Measurements from ENCODE around the gene SSTR1. TPM values are rescaled to one million over a fixed set of nuclear protein-coding genes. Genes with fewer than 3 reads are reported as not detected.

Gene SSTR1
- total RNA-seq, 4 donors from 2014 or later: 0.16 to 0.83 (median 0.33) TPM; not detected in 1

GRCh38 chr14:38253676-38254075 is 46.0 kb downstream of the SSTR1 start:
- H3K27ac ChIP-seq: peak overlapping the region; percentile 75 to 83 (median 81)
- no peak for ATAC-seq
- no peaks in the 10 kb centered on the region for H3K9me3 ChIP-seq
- intact Hi-C loops (cut with DNase I; ENCODE audit: low total_unique reads) (no loop called here), in situ Hi-C loops (cut with MboI; ENCODE audit: low sequenced_read_pairs in 4 of 4) (no loop called here)
- no peak for DNase-seq
- no peaks in the 10 kb centered on the region for H3K36me3 ChIP-seq
- H3K27me3 ChIP-seq: peaks cover 0 to 9% (median 0%) of the 10 kb centered on the region in 3 donors
- H3K4me1 ChIP-seq: peaks cover 0 to 5% of the 10 kb centered on the region in 2 donors
- TF ChIP-seq, protein P1, sequence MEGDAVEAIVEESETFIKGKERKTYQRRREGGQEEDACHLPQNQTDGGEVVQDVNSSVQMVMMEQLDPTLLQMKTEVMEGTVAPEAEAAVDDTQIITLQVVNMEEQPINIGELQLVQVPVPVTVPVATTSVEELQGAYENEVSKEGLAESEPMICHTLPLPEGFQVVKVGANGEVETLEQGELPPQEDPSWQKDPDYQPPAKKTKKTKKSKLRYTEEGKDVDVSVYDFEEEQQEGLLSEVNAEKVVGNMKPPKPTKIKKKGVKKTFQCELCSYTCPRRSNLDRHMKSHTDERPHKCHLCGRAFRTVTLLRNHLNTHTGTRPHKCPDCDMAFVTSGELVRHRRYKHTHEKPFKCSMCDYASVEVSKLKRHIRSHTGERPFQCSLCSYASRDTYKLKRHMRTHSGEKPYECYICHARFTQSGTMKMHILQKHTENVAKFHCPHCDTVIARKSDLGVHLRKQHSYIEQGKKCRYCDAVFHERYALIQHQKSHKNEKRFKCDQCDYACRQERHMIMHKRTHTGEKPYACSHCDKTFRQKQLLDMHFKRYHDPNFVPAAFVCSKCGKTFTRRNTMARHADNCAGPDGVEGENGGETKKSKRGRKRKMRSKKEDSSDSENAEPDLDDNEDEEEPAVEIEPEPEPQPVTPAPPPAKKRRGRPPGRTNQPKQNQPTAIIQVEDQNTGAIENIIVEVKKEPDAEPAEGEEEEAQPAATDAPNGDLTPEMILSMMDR (IDR thresholded peaks at IDR 0.05 in 4 of 5, conservative IDR thresholded peaks at IDR 0.05 in 1 of 5): no peak
- TF ChIP-seq POLR2A (IDR thresholded peaks at IDR 0.05): no peak
- peak overlapping the region; percentile 57 to 62 (median 59) for H3K4me3 ChIP-seq

DNA sequence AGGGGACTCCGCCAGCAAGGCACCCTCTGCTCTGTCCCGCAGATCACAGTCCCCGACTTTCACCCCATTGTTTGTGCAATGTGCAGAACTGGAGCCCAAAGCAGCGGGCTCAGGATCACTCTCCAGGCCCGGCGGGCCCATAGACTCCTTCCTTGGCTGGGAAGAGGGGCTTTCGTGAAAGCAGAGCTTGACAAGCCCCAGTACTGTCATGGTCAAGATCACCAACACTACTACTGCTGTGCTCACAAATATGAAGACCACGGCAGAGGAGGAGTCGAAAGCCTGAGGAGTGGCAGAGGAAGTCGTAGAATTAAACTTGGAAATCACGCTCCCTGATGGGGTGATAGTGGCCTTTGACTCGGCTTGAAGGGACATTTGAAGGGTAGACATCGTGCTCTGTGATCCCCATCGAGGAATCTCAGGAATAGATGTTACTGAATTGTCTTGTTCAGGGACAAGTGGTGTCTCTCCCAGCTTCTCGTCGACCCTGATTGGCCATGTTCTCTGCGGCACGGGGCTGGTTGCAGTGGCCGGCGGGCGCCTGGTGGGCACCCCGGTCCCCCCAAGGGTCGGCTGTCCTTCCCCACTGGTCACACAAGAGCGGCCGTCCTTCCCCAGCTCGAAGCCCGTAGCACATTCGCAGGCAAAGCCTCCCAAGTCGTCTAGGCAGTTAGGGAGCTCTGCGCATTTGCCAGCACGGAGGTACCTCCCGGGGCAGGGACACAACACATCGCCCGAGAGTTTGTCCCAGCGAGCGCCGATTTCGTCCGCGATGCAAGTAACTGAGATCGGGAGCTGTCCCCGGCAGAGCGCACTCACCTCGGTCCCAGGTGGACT is 47.1 kb downstream of the SSTR1 start:
- no peaks in the 10 kb centered on the region for H3K36me3 ChIP-seq
- peak overlapping the region; percentile 75 to 83 (median 81) for H3K27ac ChIP-seq
- peaks cover 0 to 5% of the 10 kb centered on the region in 2 donors for H3K4me1 ChIP-seq
- intact Hi-C loops (cut with DNase I; ENCODE audit: low total_unique reads) (no loop called here), in situ Hi-C loops (cut with MboI; ENCODE audit: low sequenced_read_pairs in 4 of 4) (no loop called here)
- no peaks in the 10 kb centered on the region for H3K9me3 ChIP-seq
- no peak for ATAC-seq
- no peak for DNase-seq
- H3K27me3 ChIP-seq: peaks cover 0 to 9% (median 0%) of the 10 kb centered on the region in 3 donors
- TF ChIP-seq, protein P1 (IDR thresholded peaks at IDR 0.05 in 4 of 5, conservative IDR thresholded peaks at IDR 0.05 in 1 of 5): no peak
- TF ChIP-seq POLR2A (IDR thresholded peaks at IDR 0.05): no peak
- peak overlapping the region; percentile 57 to 62 (median 59) for H3K4me3 ChIP-seq

- TF ChIP-seq, protein P1 (IDR thresholded peaks at IDR 0.05 in 4 of 5, conservative IDR thresholded peaks at IDR 0.05 in 1 of 5): no peak
- TF ChIP-seq POLR2A (IDR thresholded peaks at IDR 0.05): no peak
- Histone ChIP-seq H3K27me3 (peaks cover 0 to 9% (median 0%) of the 10 kb centered on the region in 3 donors), H3K27ac (peak overlapping the region; percentile 75 to 83 (median 81)), H3K4me3 (peak overlapping the region; percentile 57 to 62 (median 59)), H3K4me1 (peaks cover 0 to 5% of the 10 kb centered on the region in 2 donors), H3K36me3 (no peaks in the 10 kb centered on the region), H3K9me3 (no peaks in the 10 kb centered on the region)
- no peak for ATAC-seq
- no peak for DNase-seq
- in situ Hi-C loops (cut with MboI; ENCODE audit: low sequenced_read_pairs in 4 of 4) (no loop called here), intact Hi-C loops (cut with DNase I; ENCODE audit: low total_unique reads) (no loop called here)
These were observed 47.6 kb downstream of the SSTR1 start for GRCh38 chr14:38255408-38255672.

DNA sequence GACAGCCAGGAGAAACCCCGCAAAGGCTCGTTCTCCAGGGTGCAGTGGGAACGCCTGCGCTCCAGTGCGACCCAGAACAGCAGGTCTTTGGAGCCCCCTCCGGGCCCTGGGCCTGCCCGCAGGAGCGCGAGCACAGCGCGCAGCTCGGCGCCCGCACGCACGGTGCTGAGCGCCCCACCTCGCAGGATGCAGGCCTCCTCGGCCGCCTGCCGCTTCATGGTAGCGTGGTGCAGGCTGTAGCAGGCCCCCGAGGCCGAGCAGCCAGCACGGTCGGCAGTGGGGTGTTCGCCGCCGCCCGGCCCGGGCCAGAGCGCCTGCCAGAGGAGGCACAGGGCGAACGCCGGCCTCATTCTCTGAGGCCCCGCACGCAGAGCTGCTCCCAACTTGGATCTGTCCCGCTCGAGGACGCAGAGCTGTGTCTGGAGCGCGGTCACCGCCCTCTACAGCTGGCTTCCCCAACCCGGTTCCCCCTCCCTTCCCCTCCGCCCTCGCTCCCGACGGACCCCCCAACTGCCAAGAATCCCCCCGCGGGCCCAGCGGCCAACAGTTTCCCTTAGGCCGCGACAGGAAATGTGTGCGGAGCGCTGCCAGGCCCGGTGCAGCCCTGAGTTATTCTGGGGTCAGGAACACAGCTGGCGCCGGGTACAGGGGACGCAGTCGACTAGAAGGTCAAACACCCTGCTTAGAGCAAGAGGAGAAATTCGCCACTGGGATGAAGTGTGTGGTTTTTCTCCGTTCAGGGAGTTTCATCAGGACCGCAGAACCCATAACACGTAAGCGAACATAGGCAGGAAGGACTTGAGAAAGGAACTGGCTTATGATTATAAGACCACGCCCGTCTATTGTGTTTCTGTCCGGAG is 48.2 kb downstream of the SSTR1 start, which contains the start of gene CLEC14A:
Gene CLEC14A (minus strand): TSS at position 421 of the 860 bp plus-strand sequence. CDS start 71 bp downstream, at position 350.
- no peaks in the 10 kb centered on the region for H3K9me3 ChIP-seq
- ATAC-seq (peak; percentile 82 to 85), DNase-seq (peak; percentile 18 to 49)
- peak within 1 kb of the TSS; percentile 57 to 62 (median 59) for H3K4me3 ChIP-seq
- in situ Hi-C loops (cut with MboI; ENCODE audit: low sequenced_read_pairs in 4 of 4) (no loop called here), intact Hi-C loops (cut with DNase I; ENCODE audit: low total_unique reads) (no loop called here)
- H3K27ac ChIP-seq: peak within 1 kb of the TSS; percentile 75 to 83 (median 81)
- H3K4me1 ChIP-seq: peaks cover 0 to 5% of the 10 kb centered on the region in 2 donors
- no peaks in the 10 kb centered on the region for H3K36me3 ChIP-seq
- peak; percentile 36 to 59 for TF ChIP-seq POLR2A (IDR thresholded peaks at IDR 0.05)
- TF ChIP-seq, protein P1 (IDR thresholded peaks at IDR 0.05 in 4 of 5, conservative IDR thresholded peaks at IDR 0.05 in 1 of 5): no peak
- H3K27me3 ChIP-seq: peaks cover 0 to 9% (median 0%) of the 10 kb centered on the region in 3 donors

Measured in gastrocnemius medialis (tissue), 4 donors.